ENCODE data around the gene GATAD1. TPM values are rescaled to one million over a fixed set of nuclear protein-coding genes. Genes with fewer than 3 reads are reported as not detected.

Gene GATAD1
- total and polyA plus RNA-seq, 2 of the 4 experiments (the other 2 are of a cell fraction): 9.3 to 15.2 TPM

GRCh38 chr7:92460510-92460909 lies 13.2 kb downstream of the GATAD1 start:
- TF ChIP-seq NFE2L2 (IDR thresholded peaks at IDR 0.05; ENCODE audit: low read depth, low read length): no peak
- no peak overlapping the region for H2AFZ ChIP-seq (replicated peaks; ENCODE audit: low read length, poor library complexity)
- no peaks in the 10 kb centered on the region for H4K20me1 ChIP-seq (ENCODE audit: insufficient read depth, low read length)
- no peak overlapping the region for H3K4ac ChIP-seq (ENCODE audit: low read depth, low read length)
- ATAC-seq (ENCODE audit: low read depth): no peak
- no peak overlapping the region for H2AK9ac ChIP-seq (replicated peaks; ENCODE audit: low read depth, low read length, poor library complexity)
- H4K5ac ChIP-seq (ENCODE audit: low read depth, low read length): no peak overlapping the region
- H3K14ac ChIP-seq (replicated peaks; ENCODE audit: low read depth, low read length): no peak overlapping the region
- no peaks in the 10 kb centered on the region for H3K9me3 ChIP-seq (ENCODE audit: control insufficient read depth, insufficient read depth, low read length)
- no peak for DNase-seq
- no peak overlapping the region for H2BK5ac ChIP-seq (ENCODE audit: low read depth, low read length, poor library complexity, severe bottlenecking)
- H3K4me3 ChIP-seq (ENCODE audit: insufficient read depth, low read depth, low read length): no peak overlapping the region
- H3K36me3 ChIP-seq (ENCODE audit: control insufficient read depth, insufficient read depth, low read length): peaks cover 11% of the 10 kb centered on the region
- H3K9ac ChIP-seq (ENCODE audit: low read depth, low read length): no peak overlapping the region
- no peaks in the 10 kb centered on the region for H3K4me1 ChIP-seq (ENCODE audit: control insufficient read depth, insufficient read depth, low read length)
- no peak overlapping the region for H2AK5ac ChIP-seq (ENCODE audit: low read depth, low read length)
- CTCF ChIA-PET: interaction anchor here (0.5 to 1.7 kb wide), 6 partner anchors 10 to 805 kb away, joined by 3 to 12 read pairs (median 4); partner anchors contain the start of gene GATAD1
- no peak overlapping the region for H3K23ac ChIP-seq (ENCODE audit: low read depth, low read length)
- no peaks in the 10 kb centered on the region for H3K27me3 ChIP-seq (ENCODE audit: control insufficient read depth, insufficient read depth, low read length)
- H3K4me2 ChIP-seq (ENCODE audit: low read depth, low read length): no peak overlapping the region
- WGBS, 2 experiments (ENCODE audit: extremely low coverage in 2 of 2, insufficient read length in 1 of 2): 17% methylated on average over 1 of the region's 4 CpGs; no CpG with 5 or more reads in 1 of the 2 experiments
- peaks cover 2% of the 10 kb centered on the region; the same call in 1 of the 2 replicates for H3K9me1 ChIP-seq (ENCODE audit: insufficient read depth, low read length)
- no peak overlapping the region for H3K56ac ChIP-seq (ENCODE audit: extremely low read depth, insufficient read depth, low read length)
- H3K18ac ChIP-seq (ENCODE audit: low read depth, low read length): no peak overlapping the region
- no peak overlapping the region for H2BK120ac ChIP-seq (ENCODE audit: low read depth, low read length)
- no peak overlapping the region for H3K27ac ChIP-seq (ENCODE audit: insufficient read depth, low read length)
- in situ Hi-C loops (cut with MboI; ENCODE audit: low sequenced_read_pairs): no loop called here
- no TSS peak for BruUV-seq (replicated peaks)
- POLR2A ChIA-PET (ENCODE audit: unreplicated experiment): no interaction called here
- no peaks in the 10 kb centered on the region for H3K79me1 ChIP-seq (ENCODE audit: low read depth in 1 of 2, low read length in 2 of 2)
- H2BK15ac ChIP-seq (ENCODE audit: low read depth, low read length): no peak overlapping the region
- dilution Hi-C loops (cut with HindIII; ENCODE audit: low sequenced_read_pairs, unreplicated experiment): no loop called here
- H4K91ac ChIP-seq (ENCODE audit: insufficient read depth, low read depth, low read length): no peak overlapping the region
- intact Hi-C loops (cut with micrococcal nuclease): no loop called here
- H2BK20ac ChIP-seq (ENCODE audit: low read depth, low read length): no peak overlapping the region
- H4K8ac ChIP-seq (ENCODE audit: low read depth in 2 of 2, low read length in 2 of 2): no peak overlapping the region
